ENCODE results near the gene LCAT. TPM values are rescaled to one million over a fixed set of nuclear protein-coding genes. Genes with fewer than 3 reads are reported as not detected.

The LCAT gene
- total RNA-seq, 1 experiment from 2014 or later: 4.5 TPM

DNA sequence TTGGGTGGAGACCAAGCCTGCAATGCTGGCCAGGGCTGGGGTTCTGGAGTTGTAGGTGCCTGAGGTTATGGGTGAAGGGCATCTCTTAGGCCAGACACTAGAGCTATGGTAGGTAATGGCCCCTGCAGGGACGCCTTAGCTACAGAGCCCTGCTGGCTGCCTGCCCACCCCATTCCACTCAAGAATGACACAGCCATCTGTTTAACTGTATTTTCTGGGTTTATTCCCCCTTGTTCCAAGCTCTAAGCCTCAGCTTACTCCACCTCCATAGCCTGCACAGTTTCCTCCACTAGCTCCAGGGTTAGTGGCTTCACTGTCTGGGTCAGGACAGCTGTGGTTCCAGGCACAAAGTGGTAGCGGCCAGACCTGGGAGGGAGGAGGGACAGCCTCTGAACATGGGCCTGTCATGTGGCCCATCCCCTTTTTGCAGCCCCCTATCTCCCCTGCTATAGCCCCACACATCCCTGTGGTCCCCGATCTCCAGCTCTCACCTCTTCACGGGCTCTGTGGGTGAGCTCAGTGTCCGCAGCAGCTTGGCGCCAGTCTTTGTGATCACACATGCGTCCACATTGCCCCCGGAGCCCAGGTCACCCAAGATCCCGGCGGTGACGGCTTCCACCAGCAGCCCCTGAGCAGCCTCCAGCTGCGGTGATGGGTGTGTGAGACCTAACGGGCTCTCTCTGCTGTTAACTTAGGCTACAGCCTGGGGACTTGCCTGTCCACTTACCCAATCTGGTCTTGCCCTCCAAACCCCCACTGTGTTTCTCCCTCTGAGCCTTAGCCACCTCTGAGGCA is 9.4 kb downstream of the LCAT start:
- no peak overlapping the region for H3K27ac ChIP-seq
- H3K36me3 ChIP-seq: no peaks in the 10 kb centered on the region
- H3K9me3 ChIP-seq (replicated peaks): no peaks in the 10 kb centered on the region
- 0 out of 2 replicates have a peak, but pooled peaks cover 5% of the 10 kb centered on the region for H3K4me1 ChIP-seq
- peak; percentile 33 to 56 for DNase-seq
- H3K27me3 ChIP-seq: no peaks in the 10 kb centered on the region
- peak overlapping the region; percentile 95 for H3K4me3 ChIP-seq

DNA sequence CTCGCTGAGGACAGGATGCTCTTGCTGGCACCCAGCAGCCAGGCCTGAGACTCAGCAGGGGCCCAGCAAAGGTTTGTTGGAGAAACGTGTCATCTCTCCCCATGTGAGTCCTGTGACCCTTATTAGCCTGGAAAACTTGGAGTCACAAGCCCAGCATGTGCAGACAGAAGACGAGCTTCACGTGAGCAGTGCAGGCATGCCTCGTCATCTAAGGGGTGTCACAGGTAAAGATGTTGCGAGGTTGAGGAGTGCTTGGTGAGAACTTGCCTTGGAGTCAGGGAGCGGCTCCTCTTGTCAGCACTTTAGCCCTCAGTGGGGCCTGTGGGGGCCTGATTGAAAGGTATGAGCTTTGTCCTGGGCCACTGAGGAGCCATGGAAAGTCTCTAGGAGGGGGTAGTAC is 10.1 kb downstream of the LCAT start:
- no peaks in the 10 kb centered on the region for H3K9me3 ChIP-seq (replicated peaks)
- H3K4me3 ChIP-seq: no peak overlapping the region
- H3K27me3 ChIP-seq: no peaks in the 10 kb centered on the region
- 0 out of 2 replicates have a peak, but pooled peaks cover 5% of the 10 kb centered on the region for H3K4me1 ChIP-seq
- no peak overlapping the region for H3K27ac ChIP-seq
- H3K36me3 ChIP-seq: no peaks in the 10 kb centered on the region
- DNase-seq: no peak

DNA sequence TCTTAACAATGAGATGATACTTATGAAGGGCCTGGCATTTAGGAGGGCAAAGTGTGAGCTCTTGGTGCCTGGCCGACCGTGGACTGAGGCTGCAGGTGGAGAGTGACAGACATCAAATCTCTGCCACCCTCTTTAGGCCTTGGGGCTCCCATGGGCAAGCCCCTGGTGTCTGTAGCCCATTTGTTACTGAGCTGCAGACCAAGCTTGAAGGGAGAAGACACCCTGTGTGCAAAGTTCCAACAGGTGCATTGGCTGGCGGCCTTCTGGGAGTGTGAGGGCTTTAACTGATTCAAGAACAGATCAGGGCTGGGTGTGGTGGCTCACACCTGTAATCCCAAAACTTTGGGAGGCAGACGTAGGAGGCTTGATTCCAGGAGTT is 11.5 kb downstream of the LCAT start:
- 0 out of 2 replicates have a peak, but pooled peaks cover 5% of the 10 kb centered on the region for H3K4me1 ChIP-seq
- no peak for DNase-seq
- no peak overlapping the region for H3K27ac ChIP-seq
- H3K9me3 ChIP-seq (replicated peaks): no peaks in the 10 kb centered on the region
- no peak overlapping the region for H3K4me3 ChIP-seq
- H3K36me3 ChIP-seq: no peaks in the 10 kb centered on the region
- no peaks in the 10 kb centered on the region for H3K27me3 ChIP-seq

DNA sequence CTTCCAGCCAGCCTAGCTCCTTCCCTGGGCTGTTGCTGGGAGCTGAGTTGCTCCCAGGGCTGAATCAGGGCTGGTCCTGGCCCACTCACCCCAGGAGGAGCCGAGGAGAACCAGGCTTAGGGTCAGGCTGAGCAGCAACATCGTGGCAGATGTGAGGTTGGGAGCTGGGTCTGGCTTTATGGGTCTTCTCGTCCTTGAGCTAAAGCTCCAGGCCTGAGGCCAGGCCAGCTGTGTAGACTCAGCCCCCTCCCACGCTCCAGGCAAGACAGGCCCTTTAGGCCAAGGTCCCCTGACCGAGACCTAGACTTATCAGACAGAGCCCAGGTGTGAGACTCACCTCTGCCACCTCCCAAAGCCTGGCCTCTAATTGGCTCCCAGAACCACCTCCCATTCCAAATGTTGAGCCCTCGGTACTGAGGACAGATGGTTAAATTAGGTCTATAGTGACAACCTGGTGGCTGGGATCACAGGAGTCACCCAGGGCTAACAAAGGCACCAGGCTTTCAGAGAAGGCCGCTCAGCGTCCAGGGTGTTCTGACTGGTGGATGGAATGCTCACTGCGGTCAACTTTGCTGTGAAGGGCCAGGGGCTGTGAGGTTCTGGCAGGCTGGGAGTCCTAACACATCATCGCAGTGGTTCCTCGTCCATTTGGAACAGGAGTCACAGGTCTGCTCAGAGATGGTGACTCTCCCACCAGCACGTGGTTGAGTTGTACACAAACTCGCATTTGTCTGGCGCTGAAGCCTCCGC is 12.0 kb downstream of the LCAT start, which contains the start of gene CTRL:
Gene CTRL, minus strand, starts transcription at position 151 of the 750 bp plus-strand sequence. Its CDS starts 10 bp downstream, at position 141.
- Histone ChIP-seq H3K4me1 (0 out of 2 replicates have a peak, but pooled peaks cover 5% of the 10 kb centered on the region), H3K4me3 (no peak within 1 kb of the TSS), H3K9me3 (replicated peaks) (no peaks in the 10 kb centered on the region), H3K36me3 (no peaks in the 10 kb centered on the region), H3K27ac (no peak within 1 kb of the TSS), H3K27me3 (no peaks in the 10 kb centered on the region)
- DNase-seq: no peak

DNA sequence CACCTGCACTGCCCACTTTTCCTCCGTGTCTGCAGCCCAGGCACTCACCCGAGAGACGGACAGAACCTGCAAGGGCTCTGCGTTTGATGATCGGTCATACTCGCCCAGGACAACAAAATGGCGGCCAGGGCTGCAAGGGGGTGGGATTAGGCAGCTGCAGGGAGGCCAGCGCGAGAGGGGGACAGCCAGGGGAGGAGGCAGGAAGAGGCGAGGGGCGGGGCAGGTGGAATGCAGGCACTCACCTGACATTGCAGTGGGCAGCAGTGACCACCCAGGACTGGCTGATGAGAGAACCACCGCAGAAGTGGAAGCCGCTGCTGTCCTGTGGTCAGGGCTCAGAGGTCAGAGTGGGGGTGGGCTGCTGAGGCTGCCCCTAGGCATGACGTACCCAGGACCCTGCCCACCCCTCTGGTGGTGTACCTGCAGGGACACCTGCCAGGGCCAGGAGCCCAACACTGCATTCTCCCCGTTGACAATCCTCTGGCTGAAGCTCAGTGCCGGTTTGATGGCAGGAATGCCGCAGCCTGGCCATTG is 13.2 kb downstream of the LCAT start:
- no peak for DNase-seq
- H3K36me3 ChIP-seq: no peaks in the 10 kb centered on the region
- H3K27me3 ChIP-seq: no peaks in the 10 kb centered on the region
- no peaks in the 10 kb centered on the region for H3K9me3 ChIP-seq (replicated peaks)
- H3K27ac ChIP-seq: no peak overlapping the region
- no peak overlapping the region for H3K4me3 ChIP-seq
- H3K4me1 ChIP-seq: peaks cover 10% of the 10 kb centered on the region; the same call in 1 of the 2 replicates

DNA sequence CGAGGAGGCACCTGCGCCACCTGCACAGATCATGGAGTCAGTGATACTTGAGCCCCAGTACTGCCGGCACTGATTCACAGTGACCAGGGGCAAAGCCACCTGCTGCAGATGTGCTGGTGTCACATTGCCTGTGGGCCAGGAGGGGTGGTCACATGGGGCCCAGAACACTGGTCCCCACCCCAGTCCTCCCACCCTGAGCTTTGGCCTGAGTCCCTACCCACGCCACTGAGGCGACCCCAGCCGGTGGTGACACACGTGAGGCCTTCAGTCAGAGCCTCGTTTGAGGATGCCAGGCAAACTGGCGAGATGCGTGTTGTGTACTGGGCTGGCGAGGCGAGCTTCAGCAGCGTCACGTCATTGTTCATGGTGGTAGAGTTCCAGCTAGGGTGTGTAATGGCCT is 13.7 kb downstream of the LCAT start:
- Histone ChIP-seq H3K27me3 (no peaks in the 10 kb centered on the region), H3K9me3 (replicated peaks) (no peaks in the 10 kb centered on the region), H3K4me1 (peaks cover 10% of the 10 kb centered on the region; the same call in 1 of the 2 replicates), H3K4me3 (no peak overlapping the region), H3K36me3 (no peaks in the 10 kb centered on the region), H3K27ac (no peak overlapping the region)
- no peak for DNase-seq

DNA sequence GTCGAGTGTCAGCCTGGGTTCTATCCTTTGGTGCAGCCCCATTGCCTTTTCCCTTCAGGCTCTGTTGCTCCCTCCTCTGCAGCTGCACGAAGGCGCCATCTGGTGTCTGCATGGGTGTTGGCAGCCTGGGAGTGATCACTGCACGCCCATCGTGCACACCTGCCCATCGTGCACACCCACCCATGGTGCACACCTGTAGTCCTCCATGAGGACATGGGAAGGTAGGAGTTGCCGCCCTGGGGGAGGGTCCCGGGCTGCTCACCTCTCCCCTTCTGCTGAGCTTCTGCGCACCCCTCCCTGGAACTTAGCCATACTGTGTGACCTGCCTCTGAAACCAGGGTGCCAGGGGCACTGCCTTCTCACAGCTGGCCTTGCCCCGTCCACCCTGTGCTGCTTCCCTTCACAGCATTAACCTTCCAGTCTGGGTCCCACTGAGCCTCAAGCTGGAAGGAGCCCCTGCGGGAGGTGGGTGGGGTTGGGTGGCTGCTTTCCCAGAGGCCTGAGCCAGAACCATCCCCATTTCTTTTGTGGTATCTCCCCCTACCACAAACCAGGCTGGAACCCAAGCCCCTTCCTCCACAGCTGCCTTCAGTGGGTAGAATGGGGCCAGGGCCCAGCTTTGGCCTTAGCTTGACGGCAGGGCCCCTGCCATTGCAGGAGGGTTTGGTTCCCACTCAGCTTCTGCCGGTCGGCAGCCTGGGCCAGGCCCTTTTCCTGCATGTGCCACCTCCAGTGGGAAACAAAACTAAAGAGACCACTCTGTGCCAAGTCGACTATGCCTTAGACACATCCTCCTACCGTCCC is 15.2 kb downstream of the LCAT start:
- no peaks in the 10 kb centered on the region for H3K36me3 ChIP-seq
- H3K27ac ChIP-seq: no peak overlapping the region
- H3K9me3 ChIP-seq (replicated peaks): no peaks in the 10 kb centered on the region
- no peaks in the 10 kb centered on the region for H3K27me3 ChIP-seq
- H3K4me1 ChIP-seq: peaks cover 4% of the 10 kb centered on the region; the same call in 1 of the 2 replicates
- DNase-seq: peak; percentile 59 to 72
- H3K4me3 ChIP-seq: no peak overlapping the region

DNA sequence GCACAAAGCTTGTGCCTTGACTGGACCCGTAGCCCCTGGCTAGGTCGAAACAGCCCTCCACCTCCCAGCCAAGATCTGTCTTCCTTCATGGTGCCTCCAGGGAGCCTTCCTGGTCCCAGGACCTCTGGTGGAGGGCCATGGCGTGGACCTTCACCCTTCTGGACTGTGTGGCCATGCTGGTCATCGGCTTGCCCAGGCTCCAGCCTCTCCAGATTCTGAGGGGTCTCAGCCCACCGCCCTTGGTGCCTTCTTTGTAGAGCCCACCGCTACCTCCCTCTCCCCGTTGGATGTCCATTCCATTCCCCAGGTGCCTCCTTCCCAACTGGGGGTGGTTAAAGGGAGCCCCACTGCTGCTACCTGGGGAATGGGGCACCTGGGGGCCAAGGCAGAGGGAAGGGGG is 15.8 kb downstream of the LCAT start:
- H3K9me3 ChIP-seq (replicated peaks): no peaks in the 10 kb centered on the region
- H3K36me3 ChIP-seq: no peaks in the 10 kb centered on the region
- H3K27me3 ChIP-seq: no peaks in the 10 kb centered on the region
- peaks cover 4% of the 10 kb centered on the region; the same call in 1 of the 2 replicates for H3K4me1 ChIP-seq
- no peak overlapping the region for H3K27ac ChIP-seq
- DNase-seq: no peak
- no peak overlapping the region for H3K4me3 ChIP-seq

DNA sequence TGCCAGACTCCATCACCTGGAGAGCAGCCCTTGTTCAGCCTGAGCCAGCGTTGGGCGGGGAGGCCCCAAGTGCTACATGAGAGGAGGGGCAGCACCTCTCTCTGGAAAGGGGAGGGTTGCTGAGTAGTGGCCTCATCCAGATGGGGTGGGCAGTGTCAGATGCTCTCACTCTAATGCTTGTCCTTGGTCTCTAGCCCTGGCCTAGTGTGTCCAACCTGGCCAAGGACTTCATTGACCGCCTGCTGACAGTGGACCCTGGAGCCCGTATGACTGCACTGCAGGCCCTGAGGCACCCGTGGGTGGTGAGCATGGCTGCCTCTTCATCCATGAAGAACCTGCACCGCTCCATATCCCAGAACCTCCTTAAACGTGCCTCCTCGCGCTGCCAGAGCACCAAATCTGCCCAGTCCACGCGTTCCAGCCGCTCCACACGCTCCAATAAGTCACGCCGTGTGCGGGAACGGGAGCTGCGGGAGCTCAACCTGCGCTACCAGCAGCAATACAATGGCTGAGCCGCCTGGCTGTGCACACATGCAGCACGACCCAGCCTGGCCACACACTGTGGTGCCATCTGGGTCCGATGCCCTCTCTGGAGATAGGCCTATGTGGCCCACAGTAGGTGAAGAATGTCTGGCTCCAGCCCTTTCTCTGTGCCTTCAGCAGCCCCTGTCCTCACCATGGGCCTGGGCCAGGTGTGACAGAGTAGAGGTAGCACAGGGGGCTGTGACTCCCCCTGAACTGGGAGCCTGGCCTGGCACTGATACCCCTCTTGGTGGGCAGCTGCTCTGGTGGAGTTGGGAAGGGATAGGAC is 16.6 kb downstream of the LCAT start:
- no peak overlapping the region for H3K27ac ChIP-seq
- H3K27me3 ChIP-seq: no peaks in the 10 kb centered on the region
- DNase-seq: no peak
- H3K36me3 ChIP-seq: no peaks in the 10 kb centered on the region
- H3K4me3 ChIP-seq: no peak overlapping the region
- no peaks in the 10 kb centered on the region for H3K9me3 ChIP-seq (replicated peaks)
- H3K4me1 ChIP-seq: peaks cover 4% of the 10 kb centered on the region; the same call in 1 of the 2 replicates

DNA sequence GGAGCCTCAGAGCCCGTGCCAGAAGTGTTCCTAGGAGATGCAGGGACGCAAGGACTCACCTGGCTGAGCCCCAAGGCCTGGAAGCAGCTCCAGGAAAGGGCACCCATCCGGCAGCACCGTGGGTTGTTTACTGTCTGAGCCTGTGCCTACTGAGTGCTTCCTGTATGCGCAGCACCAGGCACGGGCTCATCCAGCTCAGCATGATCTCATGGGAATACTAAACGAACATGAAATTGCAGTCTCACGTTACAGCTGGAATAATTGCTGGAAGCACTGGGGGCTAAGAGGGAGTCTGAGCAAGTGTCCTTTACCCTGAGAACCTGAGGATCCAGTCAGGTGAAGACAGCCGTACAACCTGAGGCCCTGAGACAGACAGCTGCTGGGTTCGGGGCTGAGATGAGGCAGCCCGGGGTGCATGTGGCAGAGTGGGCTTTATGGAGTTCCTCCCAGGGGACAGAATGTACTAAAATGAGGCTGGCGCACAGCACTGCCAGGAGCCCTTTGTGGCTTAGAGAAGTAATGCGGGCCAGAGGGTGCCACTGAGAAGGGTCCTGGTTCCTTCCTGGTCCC is 17.7 kb downstream of the LCAT start:
- Histone ChIP-seq H3K27me3 (no peaks in the 10 kb centered on the region), H3K27ac (no peak overlapping the region), H3K4me1 (peaks cover 4% of the 10 kb centered on the region; the same call in 1 of the 2 replicates), H3K36me3 (no peaks in the 10 kb centered on the region), H3K9me3 (replicated peaks) (no peaks in the 10 kb centered on the region), H3K4me3 (no peak overlapping the region)
- DNase-seq: peak; percentile 20 to 39

DNA sequence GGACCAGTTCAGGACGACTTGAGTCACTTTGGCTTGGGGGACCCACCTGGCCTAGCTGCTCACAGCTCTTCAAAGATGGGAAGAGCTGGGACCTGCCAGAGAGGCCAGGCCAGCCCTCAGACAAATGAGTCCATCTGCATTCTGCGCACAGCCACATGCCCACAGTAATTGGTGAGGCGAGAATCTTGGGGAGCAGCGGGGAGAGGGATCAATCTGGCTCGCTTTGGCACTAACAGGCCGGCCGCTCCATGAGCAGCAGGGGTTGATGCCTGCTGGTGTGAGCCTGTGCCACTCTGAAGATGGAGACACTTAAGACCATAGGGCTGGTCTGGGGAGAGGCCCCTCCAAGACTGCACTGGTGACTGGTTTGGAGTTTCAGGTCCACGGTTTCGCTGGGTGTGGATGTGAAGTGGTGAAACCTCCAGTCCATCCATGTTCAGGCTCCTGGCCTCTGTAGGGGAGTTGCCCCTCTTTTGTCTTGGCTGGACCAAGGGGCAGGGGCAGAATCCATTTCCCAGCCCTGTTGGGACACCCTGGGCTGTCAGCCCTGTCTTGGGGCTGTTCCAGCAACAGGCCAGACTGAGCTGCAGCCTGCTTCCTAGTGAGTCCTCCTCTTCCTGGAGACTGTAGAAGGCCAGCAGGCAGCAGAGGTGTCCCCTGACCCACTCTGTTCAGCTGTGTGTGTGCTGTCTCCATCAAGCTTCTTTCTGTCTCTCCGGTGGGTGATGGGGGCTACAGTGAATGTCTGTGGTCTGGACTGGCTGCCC is 19.6 kb downstream of the LCAT start:
- no peaks in the 10 kb centered on the region for H3K9me3 ChIP-seq (replicated peaks)
- H3K36me3 ChIP-seq: no peaks in the 10 kb centered on the region
- no peak overlapping the region for H3K4me3 ChIP-seq
- DNase-seq: no peak
- H3K27me3 ChIP-seq: no peaks in the 10 kb centered on the region
- H3K4me1 ChIP-seq: peaks cover 4% of the 10 kb centered on the region; the same call in 1 of the 2 replicates
- no peak overlapping the region for H3K27ac ChIP-seq

DNA sequence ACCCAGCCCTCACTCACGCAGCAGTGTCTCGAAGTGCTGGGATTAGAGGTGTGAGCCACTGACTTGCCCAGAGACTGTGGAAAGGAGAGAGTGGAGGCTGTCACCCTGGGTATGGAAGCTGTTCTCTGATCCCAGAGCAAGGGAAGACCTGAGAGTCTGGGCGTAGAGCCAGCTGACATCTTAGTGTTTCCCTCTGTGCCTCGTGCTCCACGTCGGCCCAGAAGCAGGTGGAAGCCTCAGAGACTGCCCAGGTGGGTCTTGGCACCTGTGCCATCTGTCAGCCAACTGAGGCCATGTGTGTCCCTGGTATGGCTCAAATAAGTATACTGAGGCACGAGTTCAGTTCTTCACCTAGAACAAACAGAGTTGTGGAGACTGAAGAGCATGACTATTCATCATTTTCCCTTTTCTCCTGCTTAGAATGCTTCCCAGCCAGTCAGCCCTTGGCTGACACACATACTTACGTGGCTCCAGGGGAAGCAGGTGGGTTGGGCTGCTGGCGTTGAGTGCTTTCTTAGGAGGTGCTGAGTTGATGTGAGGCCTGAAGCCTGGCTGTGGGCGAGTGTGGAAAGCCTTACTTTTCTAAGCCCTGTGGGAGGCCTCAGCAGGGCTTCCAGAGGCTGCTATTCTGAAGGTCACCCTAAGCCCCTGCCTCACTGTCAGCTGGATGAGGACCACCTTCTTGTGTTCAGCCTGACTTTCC is 20.4 kb downstream of the LCAT start:
- no peaks in the 10 kb centered on the region for H3K36me3 ChIP-seq
- H3K27ac ChIP-seq: no peak overlapping the region
- H3K4me3 ChIP-seq: no peak overlapping the region
- DNase-seq: no peak
- H3K9me3 ChIP-seq (replicated peaks): no peaks in the 10 kb centered on the region
- no peaks in the 10 kb centered on the region for H3K27me3 ChIP-seq
- peaks cover 4% of the 10 kb centered on the region; the same call in 1 of the 2 replicates for H3K4me1 ChIP-seq

All from SJCRH30 (cell line).